Spinal cord (tissue), 10 donors: ENCODE data around the gene CNNM2. TPM values are rescaled to one million over a fixed set of nuclear protein-coding genes. Genes with fewer than 3 reads are reported as not detected.

Source experiments
- DNase-seq, 6 donors: peaks; one replicate each; pipeline versions ENCODE4 v3.0.0 to v3.0.0-alpha.2; 2013 to 2015; ENCODE audit warnings: low spot score in 6 of 6, low read depth in 4 of 6
- H3K27ac ChIP-seq: one replicate; pipeline ENCODE4 v1.5.1; 2013; ENCODE audit warnings: low read depth, low read length, control low read depth
- H3K27me3 ChIP-seq: one replicate; pipeline ENCODE4 v1.6.1; 2013; ENCODE audit warnings: low read length; ENCODE audit not compliant: control insufficient read depth, insufficient read depth
- H3K36me3 ChIP-seq: one replicate; pipeline ENCODE4 v1.6.1; 2013; ENCODE audit warnings: low read length; ENCODE audit not compliant: control insufficient read depth, insufficient read depth
- H3K4me1 ChIP-seq: one replicate; pipeline ENCODE4 v1.6.1; 2013; ENCODE audit warnings: low read length; ENCODE audit not compliant: control insufficient read depth, insufficient read depth
- H3K4me3 ChIP-seq: one replicate; pipeline ENCODE4 v1.5.1; 2013; ENCODE audit warnings: low read depth, low read length, control low read depth
- H3K9me3 ChIP-seq: one replicate; pipeline ENCODE4 v1.6.1; 2013; ENCODE audit warnings: low read length; ENCODE audit not compliant: control insufficient read depth, insufficient read depth
- WGBS: methylation state at CpG from one replicate; pipeline ENCODE4 v1.1.5; 2013; ENCODE audit warnings: missing lambda C conversion rate; ENCODE audit not compliant: insufficient coverage; 5-methylcytosine and 5-hydroxymethylcytosine counted together
- polyA plus RNA-seq, 2 donors: library from polyadenylated mRNA; unstranded; fragments of 120-200 nt; gene quantifications; one replicate each; pipeline ENCODE4 v1.2.1, GENCODE V29; 2013; ENCODE audit not compliant: insufficient read length in 2 of 2
- total RNA-seq, 2 donors: library from RNA; depleted of rRNA in 1 of 2; stranded (reverse); fragments of 120-200 nt in 1 of 2; fragments of >200 nt in 1 of 2; gene quantifications; one replicate each; pipeline versions ENCODE4 v1.2.3 to v1.2.4, GENCODE V29; 2013 to 2014
- donor health status: healthy.

Gene CNNM2
- total and polyA plus RNA-seq, 4 donors: 9.5 to 13.8 (median 12.8) TPM

DNA sequence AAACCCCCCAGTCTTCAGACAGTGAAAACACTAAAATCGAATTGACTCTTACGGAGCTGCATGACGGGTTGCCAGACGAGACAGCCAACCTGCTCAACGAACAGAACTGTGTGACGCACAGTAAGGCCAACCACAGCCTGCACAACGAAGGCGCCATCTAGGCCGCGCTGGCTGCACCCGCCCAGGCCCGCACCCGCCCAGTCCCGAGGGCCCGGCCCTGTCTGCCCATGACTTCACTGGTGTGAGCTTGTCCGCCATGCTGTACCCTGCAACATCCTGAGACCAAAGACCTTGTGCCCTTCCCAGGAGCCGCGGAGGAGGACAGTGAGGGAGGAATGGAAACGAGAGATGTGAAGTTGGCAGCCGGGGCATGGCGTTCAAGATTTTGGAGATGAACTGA lies 158.9 kb downstream of the CNNM2 start:
- H3K4me3 ChIP-seq: no peak overlapping the region
- 89% methylated on average over 16 of the region's 21 CpGs for WGBS
- no peaks in the 10 kb centered on the region for H3K9me3 ChIP-seq
- H3K27ac ChIP-seq: no peak overlapping the region
- no peaks in the 10 kb centered on the region for H3K27me3 ChIP-seq
- H3K36me3 ChIP-seq: peaks cover 60% of the 10 kb centered on the region
- H3K4me1 ChIP-seq: no peaks in the 10 kb centered on the region
- no peak for DNase-seq

DNA sequence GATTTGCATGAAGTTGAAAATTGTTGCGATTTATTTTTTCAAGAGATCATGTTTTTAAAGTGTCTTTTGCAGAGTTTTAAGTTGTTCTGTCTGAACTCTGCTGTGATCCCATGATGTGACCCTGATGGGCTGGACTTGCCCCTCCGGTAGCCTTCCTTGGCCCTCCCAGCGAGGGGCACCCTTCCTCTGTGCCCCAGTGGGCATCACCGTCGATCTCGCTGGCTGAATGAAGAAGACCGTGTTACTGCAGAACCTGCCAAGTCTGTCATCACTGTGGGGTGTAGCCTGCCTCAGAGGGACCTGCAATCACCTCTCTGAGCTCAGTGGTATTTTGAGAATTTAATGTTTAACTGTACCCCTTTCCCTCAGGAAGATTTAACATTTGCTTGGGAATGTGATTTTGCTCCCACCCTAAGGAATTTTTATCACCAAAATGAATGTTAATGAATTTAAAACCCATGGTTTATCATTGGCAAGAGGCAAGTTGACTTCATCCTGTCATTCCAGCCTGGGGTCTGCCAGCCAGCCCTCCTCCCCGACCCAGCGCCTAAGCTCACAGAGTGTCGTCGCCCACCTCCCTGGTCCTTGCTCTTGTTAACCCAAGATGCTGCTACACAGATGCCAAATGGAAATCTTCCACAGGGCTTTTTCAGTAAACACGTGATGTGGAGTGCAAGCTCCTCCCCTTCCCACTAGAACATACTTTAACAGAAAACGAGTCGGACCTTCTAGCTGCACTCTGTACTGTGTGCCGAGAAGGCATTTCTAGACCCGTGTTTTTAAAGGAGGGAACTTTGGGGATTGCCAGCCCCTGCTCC lies 159.6 kb downstream of the CNNM2 start:
- Histone ChIP-seq H3K27me3 (no peaks in the 10 kb centered on the region), H3K27ac (no peak overlapping the region), H3K36me3 (peaks cover 58% of the 10 kb centered on the region), H3K9me3 (no peaks in the 10 kb centered on the region), H3K4me1 (no peaks in the 10 kb centered on the region), H3K4me3 (no peak overlapping the region)
- WGBS: 74% methylated on average over 9 of the region's 16 CpGs
- no peak for DNase-seq

DNA sequence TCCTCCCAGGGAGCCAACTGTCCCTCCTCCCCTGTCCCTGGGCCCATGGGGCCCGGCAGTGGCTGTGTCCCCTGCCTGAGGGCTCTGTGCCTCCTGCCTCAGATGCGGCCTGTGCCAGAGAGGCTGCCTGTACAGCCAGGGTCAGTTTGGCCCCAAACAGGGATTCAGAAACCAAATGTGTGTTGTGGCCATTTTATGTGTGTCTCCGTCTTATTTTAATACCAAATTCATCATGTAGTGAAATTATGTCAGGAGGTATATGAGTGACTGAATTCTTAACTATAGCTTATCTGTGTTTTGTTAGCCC lies 160.2 kb downstream of the CNNM2 start:
- DNase-seq: no peak
- H3K9me3 ChIP-seq: no peaks in the 10 kb centered on the region
- H3K4me3 ChIP-seq: no peak overlapping the region
- H3K27ac ChIP-seq: no peak overlapping the region
- H3K36me3 ChIP-seq: peaks cover 54% of the 10 kb centered on the region
- H3K4me1 ChIP-seq: no peaks in the 10 kb centered on the region
- WGBS: 40% methylated on average over 1 of the region's 3 CpGs
- no peaks in the 10 kb centered on the region for H3K27me3 ChIP-seq

DNA sequence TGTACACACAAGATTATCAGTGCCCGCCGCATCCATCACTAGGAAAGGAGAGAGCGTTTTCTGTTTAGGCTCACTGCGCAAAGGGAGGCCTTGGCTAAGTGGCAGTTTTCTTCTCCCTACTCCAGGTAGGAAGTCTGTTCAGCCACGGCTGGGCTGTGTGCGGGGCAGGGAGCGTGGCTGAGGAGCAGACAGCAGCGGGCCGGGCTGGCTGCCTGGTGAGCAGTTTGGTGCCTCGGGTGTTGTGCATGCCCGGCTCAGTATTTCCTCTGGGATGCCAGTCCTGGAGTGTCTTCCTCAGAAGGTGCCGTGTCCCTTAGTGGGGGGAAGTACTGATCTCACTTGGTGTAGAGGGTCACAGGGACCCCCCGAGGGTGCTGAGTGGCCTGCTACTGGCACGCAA lies 160.6 kb downstream of the CNNM2 start:
- Histone ChIP-seq H3K36me3 (peaks cover 54% of the 10 kb centered on the region), H3K27ac (no peak overlapping the region), H3K9me3 (no peaks in the 10 kb centered on the region), H3K4me3 (no peak overlapping the region), H3K27me3 (no peaks in the 10 kb centered on the region), H3K4me1 (no peaks in the 10 kb centered on the region)
- WGBS: 93% methylated on average over 11 of the region's 14 CpGs
- no peak for DNase-seq

DNA sequence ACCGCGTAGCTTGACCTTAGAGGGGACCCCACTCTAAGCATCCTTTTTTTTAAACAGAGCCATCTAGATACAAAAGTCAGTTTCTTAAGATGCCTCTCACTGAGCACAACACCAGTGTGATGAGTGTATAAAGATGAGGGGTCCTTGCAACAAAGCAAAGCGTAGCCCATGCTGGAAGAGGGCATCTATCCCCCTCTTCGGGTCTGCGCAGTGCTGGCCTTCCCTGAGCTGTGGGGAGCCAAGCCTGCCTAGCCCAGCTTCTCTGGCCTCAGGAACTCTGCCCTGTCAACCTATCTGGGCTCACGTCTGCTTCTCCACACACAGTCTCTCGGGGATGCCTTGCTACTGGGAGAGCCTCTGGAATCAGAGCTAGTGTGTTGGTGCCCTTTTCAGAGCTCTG lies 161.0 kb downstream of the CNNM2 start:
- H3K36me3 ChIP-seq: peaks cover 56% of the 10 kb centered on the region
- H3K4me1 ChIP-seq: no peaks in the 10 kb centered on the region

DNA sequence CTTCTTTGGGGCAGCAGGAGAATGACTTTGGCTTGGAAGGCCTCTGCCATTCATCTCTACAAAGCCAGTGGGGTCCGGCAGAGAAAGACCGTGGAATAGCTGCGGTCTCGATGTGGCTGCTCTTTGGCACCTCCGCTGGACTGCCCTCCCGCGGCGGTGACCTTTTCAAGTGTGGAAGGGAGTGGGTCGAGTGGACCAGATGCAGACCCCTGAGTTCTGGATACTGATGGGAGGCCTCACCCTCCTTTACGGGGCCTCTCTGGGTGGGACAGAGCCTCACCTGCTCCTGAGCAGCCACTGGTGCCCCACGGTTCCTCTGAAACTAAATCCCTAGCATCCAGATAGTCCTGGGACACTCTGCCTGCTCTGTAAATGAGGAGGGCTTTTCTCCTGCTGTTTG lies 161.9 kb downstream of the CNNM2 start:
- Histone ChIP-seq H3K36me3 (peaks cover 55% of the 10 kb centered on the region), H3K4me1 (no peaks in the 10 kb centered on the region), H3K27ac (no peak overlapping the region), H3K27me3 (no peaks in the 10 kb centered on the region), H3K4me3 (no peak overlapping the region), H3K9me3 (no peaks in the 10 kb centered on the region)
- WGBS: 86% methylated on average over 7 of the region's 11 CpGs
- no peak for DNase-seq

More for the DNA sequence above, 161.0 kb downstream of the CNNM2 start:
- H3K9me3 ChIP-seq: no peaks in the 10 kb centered on the region
- 94% methylated on average over 5 of the region's 7 CpGs for WGBS
- no peak overlapping the region for H3K27ac ChIP-seq
- no peak for DNase-seq
- H3K4me3 ChIP-seq: no peak overlapping the region
- no peaks in the 10 kb centered on the region for H3K27me3 ChIP-seq

DNA sequence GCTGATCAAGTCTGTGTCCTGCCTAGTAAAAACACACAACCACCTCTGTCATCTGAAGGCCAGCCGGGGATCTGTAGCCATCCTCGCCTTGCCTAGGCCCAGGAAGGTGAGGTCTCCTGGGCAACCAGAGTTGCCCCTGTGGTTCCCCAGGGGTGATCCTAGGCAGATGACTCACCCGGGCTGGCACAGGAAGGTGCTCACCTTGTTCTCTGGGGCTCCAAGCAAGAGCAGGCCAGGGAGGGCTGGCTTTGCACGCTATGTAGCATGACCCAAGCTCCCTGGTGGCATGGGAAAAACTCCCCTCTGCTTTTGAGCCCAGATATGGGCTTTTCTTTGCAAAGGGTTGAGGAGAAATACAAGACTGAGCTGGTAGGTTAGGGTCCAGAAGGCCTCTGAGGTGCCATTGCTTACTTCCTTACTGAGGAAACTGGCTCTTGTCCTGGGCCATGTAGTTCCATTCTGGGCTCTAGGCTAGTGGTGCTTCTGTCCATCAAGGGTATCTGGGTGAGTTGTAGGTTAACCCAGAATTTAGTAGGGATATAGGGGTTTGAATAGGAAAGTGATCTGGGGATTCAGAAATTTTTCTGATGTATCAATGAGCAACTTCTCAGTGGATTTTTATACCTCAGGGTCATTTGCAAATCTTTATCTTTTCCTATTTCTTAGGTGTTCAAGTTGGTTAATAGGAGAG lies 162.9 kb downstream of the CNNM2 start:
- Histone ChIP-seq H3K4me3 (no peak overlapping the region), H3K36me3 (peaks cover 52% of the 10 kb centered on the region)
- 100% methylated on average over 4 of the region's 4 CpGs for WGBS

DNA sequence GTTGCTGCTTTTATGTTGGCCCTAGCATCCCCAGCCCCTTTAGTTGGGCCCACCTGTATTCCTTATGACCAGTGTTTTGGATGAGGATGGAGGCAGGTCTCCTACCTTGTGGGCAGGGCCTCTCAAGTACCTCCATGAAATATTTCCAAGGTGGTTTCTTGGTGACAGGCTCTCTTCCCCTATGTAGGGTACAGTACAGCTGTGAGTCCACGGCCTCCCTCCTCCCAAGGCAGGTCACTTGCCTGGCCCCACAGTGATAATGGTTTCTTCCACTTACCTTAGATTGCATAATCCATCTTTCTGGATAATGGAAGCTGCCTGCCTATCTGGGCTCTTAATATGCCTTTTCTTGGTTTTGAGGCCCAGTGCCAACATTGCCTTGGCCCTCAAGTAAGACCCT lies 164.6 kb downstream of the CNNM2 start:
- DNase-seq: no peak
- no peaks in the 10 kb centered on the region for H3K9me3 ChIP-seq
- H3K4me3 ChIP-seq: no peak overlapping the region
- no peaks in the 10 kb centered on the region for H3K4me1 ChIP-seq
- peaks cover 36% of the 10 kb centered on the region for H3K36me3 ChIP-seq
- no peak overlapping the region for H3K27ac ChIP-seq
- H3K27me3 ChIP-seq: no peaks in the 10 kb centered on the region
- WGBS: 100% methylated on average over 1 of the region's 1 CpG

More for the DNA sequence above, 162.9 kb downstream of the CNNM2 start:
- Histone ChIP-seq H3K4me1 (no peaks in the 10 kb centered on the region), H3K27me3 (no peaks in the 10 kb centered on the region), H3K27ac (no peak overlapping the region), H3K9me3 (no peaks in the 10 kb centered on the region)
- DNase-seq: no peak

DNA sequence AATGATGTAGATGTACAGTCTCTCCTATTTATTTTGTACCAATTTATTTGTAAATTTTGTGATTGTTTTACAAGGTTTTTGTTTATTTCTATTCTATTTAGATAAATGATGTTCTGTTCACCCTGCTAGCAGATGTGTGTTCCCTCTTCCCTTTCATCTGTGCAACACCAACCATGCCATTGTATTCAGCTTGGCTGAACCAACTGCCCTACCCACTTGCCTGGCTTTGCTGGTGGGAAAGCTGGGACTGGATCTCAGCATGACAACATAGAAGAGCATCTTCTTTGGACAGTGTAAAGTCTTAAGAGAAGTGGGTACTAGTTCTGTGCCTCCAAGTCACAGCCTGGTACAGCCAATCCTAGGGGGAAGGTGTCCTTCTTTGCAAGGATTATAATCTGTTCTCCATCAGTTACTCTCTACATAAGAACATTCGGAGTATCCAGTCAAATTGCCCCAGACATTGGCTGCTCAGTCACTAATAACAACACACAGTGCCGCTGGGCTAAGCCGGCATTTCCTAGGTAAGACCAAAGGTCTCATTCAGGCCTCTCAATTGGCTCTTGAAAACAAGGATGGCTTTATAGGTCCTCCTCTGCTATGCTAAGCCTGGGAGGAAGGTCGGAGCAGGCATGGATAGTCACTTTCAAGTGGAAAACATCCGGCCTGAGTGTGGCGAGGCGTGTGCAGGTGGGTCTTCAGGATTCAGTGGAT lies 165.3 kb downstream of the CNNM2 start:
- no peak for DNase-seq
- Histone ChIP-seq H3K27me3 (no peaks in the 10 kb centered on the region), H3K4me1 (no peaks in the 10 kb centered on the region), H3K27ac (no peak overlapping the region), H3K9me3 (no peaks in the 10 kb centered on the region), H3K4me3 (no peak overlapping the region), H3K36me3 (peaks cover 32% of the 10 kb centered on the region)
- 98% methylated on average over 6 of the region's 7 CpGs for WGBS
